B cell (primary cell): ENCODE results near the gene ISM1.

ENCODE experiments used
- EZH2 ChIP-seq: IDR thresholded peaks from 2 replicates; pipeline ENCODE4 v1.6.1; 2012; ENCODE audit warnings: borderline replicate concordance, low read depth, mild to moderate bottlenecking, moderate library complexity, low read length; ENCODE audit not compliant: insufficient read depth, poor library complexity, severe bottlenecking
- TF ChIP-seq, protein P1 (sequence below): fragments of 200-600 bp; IDR thresholded peaks from one replicate; pipeline ENCODE4 v1.8.0; 2022; ENCODE audit warnings: antibody characterized with exemption, mild to moderate bottlenecking

GRCh38 chr20:13321416-13321815 lies 100.3 kb downstream of the ISM1 start:
- TF ChIP-seq, protein P1, sequence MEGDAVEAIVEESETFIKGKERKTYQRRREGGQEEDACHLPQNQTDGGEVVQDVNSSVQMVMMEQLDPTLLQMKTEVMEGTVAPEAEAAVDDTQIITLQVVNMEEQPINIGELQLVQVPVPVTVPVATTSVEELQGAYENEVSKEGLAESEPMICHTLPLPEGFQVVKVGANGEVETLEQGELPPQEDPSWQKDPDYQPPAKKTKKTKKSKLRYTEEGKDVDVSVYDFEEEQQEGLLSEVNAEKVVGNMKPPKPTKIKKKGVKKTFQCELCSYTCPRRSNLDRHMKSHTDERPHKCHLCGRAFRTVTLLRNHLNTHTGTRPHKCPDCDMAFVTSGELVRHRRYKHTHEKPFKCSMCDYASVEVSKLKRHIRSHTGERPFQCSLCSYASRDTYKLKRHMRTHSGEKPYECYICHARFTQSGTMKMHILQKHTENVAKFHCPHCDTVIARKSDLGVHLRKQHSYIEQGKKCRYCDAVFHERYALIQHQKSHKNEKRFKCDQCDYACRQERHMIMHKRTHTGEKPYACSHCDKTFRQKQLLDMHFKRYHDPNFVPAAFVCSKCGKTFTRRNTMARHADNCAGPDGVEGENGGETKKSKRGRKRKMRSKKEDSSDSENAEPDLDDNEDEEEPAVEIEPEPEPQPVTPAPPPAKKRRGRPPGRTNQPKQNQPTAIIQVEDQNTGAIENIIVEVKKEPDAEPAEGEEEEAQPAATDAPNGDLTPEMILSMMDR: no peak
- TF ChIP-seq EZH2: no peak
